ENCODE data around the gene KRT14.
"Not testable (repeated sequence)": the region's sequence is repeated elsewhere in the genome, so short reads cannot be mapped to it uniquely, and the experiment has no call there.

Gene KRT14

GRCh38 chr17:41600318-41600717, 13.6 kb upstream of the KRT14 start:
- no peak for FAIRE-seq

GRCh38 chr17:41599680-41600079, 13.0 kb upstream of the KRT14 start:
- no peak for FAIRE-seq

- FAIRE-seq = no peak
Measured at GRCh38 chr17:41595585-41595984, 8.9 kb upstream of the KRT14 start.

GRCh38 chr17:41594363-41594915, 7.7 kb upstream of the KRT14 start:
- FAIRE-seq = no peak

GRCh38 chr17:41593306-41593981, 6.7 kb upstream of the KRT14 start:
- no peak for FAIRE-seq

GRCh38 chr17:41592601-41593305, 6.1 kb upstream of the KRT14 start:
- FAIRE-seq = no peak

- no peak for FAIRE-seq
Measured at GRCh38 chr17:41589301-41589700, 2.6 kb upstream of the KRT14 start.

GRCh38 chr17:41588126-41588810, 1.6 kb upstream of the KRT14 start:
- no peak for FAIRE-seq

- no peak for FAIRE-seq
Measured at GRCh38 chr17:41585301-41586056, 1.2 kb downstream of the KRT14 start.

- not testable (repeated sequence) for FAIRE-seq
Measured at GRCh38 chr17:41584331-41584927, 2.3 kb downstream of the KRT14 start.

GRCh38 chr17:41583137-41584127, 3.3 kb downstream of the KRT14 start:
- FAIRE-seq = no peak

- FAIRE-seq = not testable (repeated sequence)
Measured at GRCh38 chr17:41582061-41582968, 4.4 kb downstream of the KRT14 start.

GRCh38 chr17:41581366-41582060, 5.2 kb downstream of the KRT14 start:
- no peak for FAIRE-seq

- no peak for FAIRE-seq
Measured at GRCh38 chr17:41580687-41581365, 5.9 kb downstream of the KRT14 start.

GRCh38 chr17:41580244-41580575, 6.5 kb downstream of the KRT14 start:
- no peak for FAIRE-seq

- no peak for FAIRE-seq
Measured at GRCh38 chr17:41579484-41580243, 7.0 kb downstream of the KRT14 start.

- no peak for FAIRE-seq
Measured at GRCh38 chr17:41578971-41579370, 7.7 kb downstream of the KRT14 start.

- no peak for FAIRE-seq
Measured at GRCh38 chr17:41578538-41578937, 8.2 kb downstream of the KRT14 start.
